Measurements from ENCODE around the gene RNF149.

RNF149 gene

DNA sequence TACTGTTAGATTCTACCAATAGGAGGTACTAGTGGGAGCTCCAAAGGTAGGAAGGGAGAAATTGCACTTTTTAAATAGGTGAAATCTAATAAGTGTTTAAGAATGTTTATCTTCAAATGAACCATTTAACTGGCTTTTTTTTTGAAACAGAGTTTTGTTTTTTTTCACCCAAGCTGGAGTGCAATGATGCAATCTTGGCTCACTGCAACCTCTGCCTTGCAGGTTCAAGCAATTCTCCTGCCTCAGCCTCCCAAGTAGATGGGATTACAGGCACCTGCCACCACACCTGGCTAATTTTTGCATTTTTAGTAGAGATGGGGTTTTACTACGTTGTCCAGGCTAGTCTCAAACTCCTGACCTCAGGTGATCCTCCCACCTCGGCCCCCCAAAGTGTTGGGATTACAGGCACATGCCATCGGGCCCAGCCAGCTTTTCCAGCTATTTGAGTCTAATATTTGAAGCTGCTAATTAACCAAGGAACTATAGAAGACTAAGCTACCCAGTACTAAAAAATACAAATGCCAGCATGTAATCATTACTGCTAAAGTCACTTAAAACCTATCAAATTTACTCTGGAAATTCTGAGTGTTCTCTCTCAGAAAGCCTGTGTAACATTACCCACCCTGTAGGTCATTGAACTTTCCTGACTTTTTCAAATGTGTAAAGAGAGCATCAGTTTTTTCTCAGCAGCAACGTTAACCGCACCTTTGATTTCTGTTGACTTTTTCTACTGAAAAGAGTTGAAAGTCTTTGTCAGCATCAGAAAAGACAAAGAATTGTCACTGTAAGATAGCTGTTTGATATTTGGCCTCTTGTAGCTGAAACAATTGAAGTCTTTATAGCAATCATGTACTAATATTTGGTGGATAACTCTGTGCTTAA, 24.6 kb upstream of the RNF149 start:
- TF ChIP-seq, protein P1, sequence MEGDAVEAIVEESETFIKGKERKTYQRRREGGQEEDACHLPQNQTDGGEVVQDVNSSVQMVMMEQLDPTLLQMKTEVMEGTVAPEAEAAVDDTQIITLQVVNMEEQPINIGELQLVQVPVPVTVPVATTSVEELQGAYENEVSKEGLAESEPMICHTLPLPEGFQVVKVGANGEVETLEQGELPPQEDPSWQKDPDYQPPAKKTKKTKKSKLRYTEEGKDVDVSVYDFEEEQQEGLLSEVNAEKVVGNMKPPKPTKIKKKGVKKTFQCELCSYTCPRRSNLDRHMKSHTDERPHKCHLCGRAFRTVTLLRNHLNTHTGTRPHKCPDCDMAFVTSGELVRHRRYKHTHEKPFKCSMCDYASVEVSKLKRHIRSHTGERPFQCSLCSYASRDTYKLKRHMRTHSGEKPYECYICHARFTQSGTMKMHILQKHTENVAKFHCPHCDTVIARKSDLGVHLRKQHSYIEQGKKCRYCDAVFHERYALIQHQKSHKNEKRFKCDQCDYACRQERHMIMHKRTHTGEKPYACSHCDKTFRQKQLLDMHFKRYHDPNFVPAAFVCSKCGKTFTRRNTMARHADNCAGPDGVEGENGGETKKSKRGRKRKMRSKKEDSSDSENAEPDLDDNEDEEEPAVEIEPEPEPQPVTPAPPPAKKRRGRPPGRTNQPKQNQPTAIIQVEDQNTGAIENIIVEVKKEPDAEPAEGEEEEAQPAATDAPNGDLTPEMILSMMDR (IDR thresholded peaks at IDR 0.05; ENCODE audit: borderline replicate concordance, control extremely low read depth, extremely low read depth, insufficient read depth, missing control alignments), result no peak
- in situ Hi-C loops (cut with MboI; ENCODE audit: low sequenced_read_pairs, unreplicated experiment), result no loop called here
- DNase-seq (ENCODE audit: low spot score), result no peak

DNA sequence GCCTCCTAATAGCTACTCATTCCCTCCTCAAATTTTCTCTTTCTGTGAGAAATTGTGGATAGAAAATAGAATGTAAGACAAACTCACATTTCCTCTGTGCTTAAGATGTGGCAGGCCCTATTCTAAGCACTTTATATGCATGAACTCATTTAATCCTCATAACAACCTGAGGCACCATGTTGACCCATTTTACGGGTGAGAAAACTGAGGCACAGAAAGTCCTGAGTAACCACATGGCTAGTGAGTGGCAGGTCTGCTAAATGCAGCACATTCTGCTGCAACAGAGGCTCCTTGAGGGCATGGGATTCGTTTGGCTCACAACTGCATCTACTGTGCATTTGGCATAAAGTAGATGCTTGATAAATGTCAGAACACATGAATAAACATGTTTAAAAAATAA, 22.7 kb upstream of the RNF149 start:
- in situ Hi-C loops (cut with MboI; ENCODE audit: low sequenced_read_pairs, unreplicated experiment), result no loop called here
- no peak for DNase-seq (ENCODE audit: low spot score)
- TF ChIP-seq, protein P1 (IDR thresholded peaks at IDR 0.05; ENCODE audit: borderline replicate concordance, control extremely low read depth, extremely low read depth, insufficient read depth, missing control alignments), result no peak

DNA sequence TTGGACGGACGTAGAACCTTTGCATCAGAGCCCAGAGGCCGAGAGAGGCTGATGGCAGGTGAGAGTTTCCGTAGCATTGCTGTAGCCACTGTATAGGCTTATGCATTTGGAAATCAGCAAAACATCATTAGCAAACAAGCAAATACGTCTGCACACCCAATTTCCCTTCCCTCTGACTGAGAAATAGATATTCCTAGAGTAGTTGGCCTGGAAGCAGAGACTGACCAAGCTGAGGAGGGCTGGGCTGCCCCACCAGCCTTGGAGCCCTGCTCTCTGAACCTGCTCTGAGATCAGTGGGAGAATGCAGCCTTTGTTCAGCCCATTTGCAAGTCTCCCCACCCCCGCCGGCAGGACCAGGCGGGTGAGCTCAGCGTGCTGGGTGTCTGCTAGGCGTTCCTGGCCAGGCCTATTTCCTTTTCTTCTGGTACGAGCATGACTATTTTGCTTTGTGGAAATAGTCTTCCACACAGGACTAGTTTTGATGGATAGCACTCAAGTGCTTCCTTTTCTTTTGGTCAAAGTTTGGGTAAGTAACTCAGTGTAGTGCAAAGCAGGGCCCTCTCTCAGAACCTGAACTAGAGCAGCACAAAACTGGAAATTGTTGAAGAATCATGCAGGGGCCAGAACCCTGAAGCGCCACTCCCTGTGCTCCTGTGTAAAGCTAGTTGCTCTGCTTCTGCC, 21.9 kb upstream of the RNF149 start:
- TF ChIP-seq, protein P1 (IDR thresholded peaks at IDR 0.05; ENCODE audit: borderline replicate concordance, control extremely low read depth, extremely low read depth, insufficient read depth, missing control alignments), result no peak

DNA sequence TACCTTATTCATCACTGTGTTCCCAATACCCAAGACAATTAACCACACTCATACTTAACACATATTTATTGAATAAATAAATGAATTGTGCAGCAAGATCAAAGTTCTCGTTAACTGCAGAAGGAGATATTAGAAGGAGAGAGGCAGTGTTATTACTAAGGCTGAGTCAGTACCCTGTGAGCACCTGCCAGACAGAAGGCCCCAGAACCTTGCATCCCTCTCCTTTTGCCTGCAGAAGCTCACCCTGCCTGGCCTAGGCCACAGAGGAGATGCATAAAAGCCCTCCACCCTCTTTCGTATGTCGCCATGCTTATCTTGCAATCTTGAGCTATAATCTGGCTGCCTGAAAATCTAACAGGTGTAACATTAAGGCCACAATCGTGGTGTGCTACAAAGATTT, 20.5 kb upstream of the RNF149 start:
- in situ Hi-C loops (cut with MboI; ENCODE audit: low sequenced_read_pairs, unreplicated experiment), result no loop called here

More for the DNA sequence above, 21.9 kb upstream of the RNF149 start:
- in situ Hi-C loops (cut with MboI; ENCODE audit: low sequenced_read_pairs, unreplicated experiment), result no loop called here
- no peak for DNase-seq (ENCODE audit: low spot score)

DNA sequence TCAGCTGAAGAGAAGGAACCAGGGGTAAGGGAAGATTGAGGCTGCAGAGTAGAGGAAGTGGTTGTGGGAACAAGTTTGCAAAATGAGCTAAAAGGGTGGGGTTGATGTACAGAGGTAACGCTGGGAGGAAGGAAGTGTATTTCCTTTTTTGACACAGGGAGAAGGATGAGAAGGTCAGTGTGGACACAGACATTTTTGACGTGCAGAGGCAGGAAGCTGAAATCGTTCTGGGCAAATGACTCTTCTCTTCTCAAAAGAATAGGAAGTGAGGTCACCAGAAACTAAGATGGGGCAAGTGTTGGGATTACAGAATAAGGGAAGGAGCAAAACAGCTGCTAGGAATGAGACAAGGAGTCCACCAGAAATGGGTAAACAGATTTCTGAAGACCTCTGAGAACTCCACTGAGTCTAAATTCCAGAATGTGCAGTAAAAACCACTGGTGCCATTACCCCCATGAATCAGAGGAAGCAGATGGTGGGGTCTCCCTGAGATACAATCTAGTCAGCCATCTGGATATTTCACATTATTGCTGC, 20.0 kb upstream of the RNF149 start:
- in situ Hi-C loops (cut with MboI; ENCODE audit: low sequenced_read_pairs, unreplicated experiment), result no loop called here
- no peak for DNase-seq (ENCODE audit: low spot score)
- TF ChIP-seq, protein P1 (IDR thresholded peaks at IDR 0.05; ENCODE audit: borderline replicate concordance, control extremely low read depth, extremely low read depth, insufficient read depth, missing control alignments), result no peak

More for the DNA sequence above, 20.5 kb upstream of the RNF149 start:
- TF ChIP-seq, protein P1 (IDR thresholded peaks at IDR 0.05; ENCODE audit: borderline replicate concordance, control extremely low read depth, extremely low read depth, insufficient read depth, missing control alignments), result no peak
- DNase-seq (ENCODE audit: low spot score), result no peak

DNA sequence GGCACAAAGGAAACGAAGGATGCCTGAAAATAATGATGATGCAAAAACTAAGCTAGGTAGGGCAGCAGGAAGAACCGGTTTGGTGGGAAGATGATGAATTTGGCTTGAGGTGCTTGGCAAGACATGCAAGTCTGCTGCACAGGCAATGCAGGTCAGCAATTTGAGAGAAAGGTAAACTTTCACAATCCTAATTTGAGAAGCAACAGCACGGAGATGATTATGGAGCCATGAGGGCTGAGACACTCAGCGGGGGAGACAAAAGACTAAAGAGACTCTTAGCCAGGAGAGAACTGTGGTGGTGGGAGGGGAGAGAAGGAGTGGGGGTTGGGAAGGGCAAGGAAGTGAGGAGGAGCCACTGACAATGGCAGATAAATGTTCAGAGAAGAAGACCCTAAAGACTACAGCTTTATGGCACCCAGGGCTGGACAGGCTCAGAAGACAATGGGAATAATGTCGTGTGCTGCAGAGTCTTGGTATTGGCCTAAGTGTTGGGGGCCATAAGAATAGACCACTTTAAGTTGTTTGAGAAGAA, 19.4 kb upstream of the RNF149 start:
- in situ Hi-C loops (cut with MboI; ENCODE audit: low sequenced_read_pairs, unreplicated experiment), result no loop called here
- TF ChIP-seq, protein P1 (IDR thresholded peaks at IDR 0.05; ENCODE audit: borderline replicate concordance, control extremely low read depth, extremely low read depth, insufficient read depth, missing control alignments), result no peak
- DNase-seq (ENCODE audit: low spot score), result no peak
